WTC11 (cell line): Measurements from ENCODE around the gene CFAP100. TPM values are rescaled to one million over a fixed set of nuclear protein-coding genes. Genes with fewer than 3 reads are reported as not detected.
A peak's percentile ranks its signal among the peaks of the same experiment; 100 is the strongest.

Source experiments
- ATAC-seq: fragments of 200-7000 bp; cut with Tn5 transposase; 2 replicates; pipeline ENCODE4 v1.10.0; 2021; ENCODE audit warnings: mild to moderate bottlenecking, moderate library complexity
- CTCF ChIA-PET: fragments of 300-600 bp; sonication (Branson Sonifier 250); formaldehyde crosslinking; loops from one replicate; lab custom pipeline; 2021; ENCODE audit warnings: antibody characterized with exemption; lab: Charles Lee
- POLR2A ChIA-PET: fragments of 350-600 bp; sonication (Branson Sonifier 250); formaldehyde crosslinking; loops from one replicate; lab custom pipeline; 2021; ENCODE audit warnings: antibody characterized with exemption; lab: Charles Lee
- DNase-seq: peaks from one replicate; pipeline ENCODE4 v3.0.0; 2021; ENCODE audit warnings: low spot score
- H3K27ac Mint-ChIP-seq: 2 replicates; pipeline ENCODE4 v1.8.0; 2021; ENCODE audit warnings: mixed read lengths
- H3K27me3 Mint-ChIP-seq: 2 replicates; pipeline ENCODE4 v1.8.0; 2021; ENCODE audit warnings: low read depth, mild to moderate bottlenecking, moderate library complexity, mixed read lengths
- H3K36me3 Mint-ChIP-seq: 2 replicates; pipeline ENCODE4 v1.8.0; 2021; ENCODE audit warnings: mixed read lengths
- H3K4me1 Mint-ChIP-seq: 2 replicates; pipeline ENCODE4 v1.8.0; 2022; ENCODE audit warnings: mixed read lengths
- H3K4me3 Mint-ChIP-seq: 2 replicates; pipeline ENCODE4 v1.8.0; 2021; ENCODE audit warnings: mild to moderate bottlenecking, moderate library complexity, mixed read lengths
- H3K9me3 Mint-ChIP-seq: 2 replicates; pipeline ENCODE4 v1.8.0; 2021; ENCODE audit warnings: mixed read lengths
- ARID4B ChIP-seq: sonication (generic); formaldehyde crosslinking; IDR thresholded peaks from 2 replicates; pipeline ENCODE4 v1.8.0; 2023; ENCODE audit warnings: missing genetic modification reagents, mild to moderate bottlenecking, borderline replicate concordance
- ATF3 ChIP-seq: sonication (generic); formaldehyde crosslinking; conservative IDR thresholded peaks from 2 replicates; pipeline ENCODE4 v1.8.1; 2022; ENCODE audit warnings: mild to moderate bottlenecking, missing genetic modification reagents
- GTF2I ChIP-seq: fragments of 250-450 bp; sonication (Bioruptor Pico); conservative IDR thresholded peaks from 2 replicates; pipeline ENCODE4 v1.4.0; 2021; ENCODE audit warnings: mild to moderate bottlenecking
- IRF2 ChIP-seq: sonication (generic); formaldehyde crosslinking; IDR thresholded peaks from 2 replicates; pipeline ENCODE4 v1.8.0; 2022; ENCODE audit warnings: low read depth, missing genetic modification reagents, borderline replicate concordance
- JUN ChIP-seq: sonication (generic); formaldehyde crosslinking; IDR thresholded peaks from 2 replicates; pipeline ENCODE4 v1.8.0; 2023; ENCODE audit warnings: mild to moderate bottlenecking, missing genetic modification reagents
- MLX ChIP-seq: sonication (generic); formaldehyde crosslinking; IDR thresholded peaks from 2 replicates; pipeline ENCODE4 v1.8.1; 2023; ENCODE audit warnings: mild to moderate bottlenecking, missing genetic modification reagents, moderate library complexity
- PRDM15 ChIP-seq: sonication (generic); formaldehyde crosslinking; IDR thresholded peaks from 2 replicates; pipeline ENCODE4 v1.8.0; 2022; ENCODE audit warnings: missing genetic modification reagents
- PREB ChIP-seq: sonication (generic); formaldehyde crosslinking; IDR thresholded peaks from 2 replicates; pipeline ENCODE4 v1.8.1; 2022; ENCODE audit warnings: mild to moderate bottlenecking, missing genetic modification reagents, moderate library complexity, borderline replicate concordance
- PRRX2 ChIP-seq: fragments of 250-450 bp; sonication (Bioruptor Pico); IDR thresholded peaks from 2 replicates; pipeline ENCODE4 v1.8.0; 2021; ENCODE audit warnings: mild to moderate bottlenecking
- SMAD4 ChIP-seq: sonication (generic); formaldehyde crosslinking; IDR thresholded peaks from 2 replicates; pipeline ENCODE4 v1.8.0; 2022; ENCODE audit warnings: mild to moderate bottlenecking, missing genetic modification reagents
- SP1 ChIP-seq: sonication (generic); formaldehyde crosslinking; conservative IDR thresholded peaks from 2 replicates; pipeline ENCODE4 v1.8.1; 2022; ENCODE audit warnings: missing genetic modification reagents
- ZBTB43 ChIP-seq: sonication (generic); formaldehyde crosslinking; IDR thresholded peaks from 2 replicates; pipeline ENCODE4 v1.8.1; 2023; ENCODE audit warnings: mild to moderate bottlenecking, missing genetic modification reagents
- ZMAT4 ChIP-seq: fragments of 250-450 bp; sonication (Bioruptor Pico); IDR thresholded peaks from 2 replicates; pipeline ENCODE4 v1.9.0; 2021; ENCODE audit warnings: mild to moderate bottlenecking
- ZNF138 ChIP-seq: sonication (generic); formaldehyde crosslinking; conservative IDR thresholded peaks from 2 replicates; pipeline ENCODE4 v1.8.1; 2022; ENCODE audit warnings: mild to moderate bottlenecking, moderate library complexity, missing genetic modification reagents
- total RNA-seq: library from RNA; stranded (reverse); gene quantifications from 3 replicates; pipeline ENCODE4 v1.2.3, GENCODE V29; 2021

Gene CFAP100
- total RNA-seq, 1 experiment from 2014 or later: not detected

- TF ChIP-seq ARID4B (CRISPR knock-in tag): no peak
- TF ChIP-seq IRF2 (CRISPR knock-in tag): no peak
- TF ChIP-seq PRDM15 (CRISPR knock-in tag): no peak
- no peak for TF ChIP-seq PREB (CRISPR knock-in tag)
- no peak for TF ChIP-seq PRRX2 (CRISPR knock-in tag)
Measured at GRCh38 chr3:126439346-126439967, 44.7 kb downstream of the CFAP100 start (continued).

GRCh38 chr3:126439968-126440708 is 45.4 kb downstream of the CFAP100 start:
- no peaks in the 10 kb centered on the region for H3K9me3 Mint-ChIP-seq
- H3K4me3 Mint-ChIP-seq: no peak overlapping the region
- no peak for ATAC-seq
- CTCF ChIA-PET: no interaction called here
- TF ChIP-seq MLX (CRISPR knock-in tag) (no peak), GTF2I (CRISPR knock-in tag) (0 out of 2 replicates have a peak, but pooled peaks have one; percentile 29)
- H3K36me3 Mint-ChIP-seq: peaks cover 12% of the 10 kb centered on the region; the same call in 1 of the 2 replicates
- POLR2A ChIA-PET: no interaction called here
- peaks cover 19% of the 10 kb centered on the region for H3K4me1 Mint-ChIP-seq
- H3K27me3 Mint-ChIP-seq: no peaks in the 10 kb centered on the region
- no peak overlapping the region for H3K27ac Mint-ChIP-seq
- no peak for DNase-seq

GRCh38 chr3:126440709-126440995 is 45.9 kb downstream of the CFAP100 start:
- Mint-ChIP-seq H3K4me3 (no peak overlapping the region), H3K36me3 (peaks cover 12% of the 10 kb centered on the region; the same call in 1 of the 2 replicates), H3K27me3 (no peaks in the 10 kb centered on the region), H3K4me1 (peaks cover 19% of the 10 kb centered on the region), H3K27ac (peak overlapping the region; percentile 25; the same call in 1 of the 2 replicates), H3K9me3 (no peaks in the 10 kb centered on the region)
- ATAC-seq (no peak), DNase-seq (no peak)
- ChIA-PET POLR2A (no interaction called here), CTCF (no interaction called here)
- TF ChIP-seq JUN (CRISPR knock-in tag): no peak
- TF ChIP-seq SP1 (CRISPR knock-in tag): no peak
- TF ChIP-seq ZNF138 (CRISPR knock-in tag): no peak
- TF ChIP-seq ATF3 (CRISPR knock-in tag): no peak
- TF ChIP-seq SMAD4: no peak
- TF ChIP-seq ZMAT4 (CRISPR knock-in tag): no peak
- no peak for TF ChIP-seq ZBTB43 (CRISPR knock-in tag)
